Measurements from ENCODE around the gene AP1S3.

GRCh38 chr2:223753940-223754339, 83.4 kb downstream of the AP1S3 start:
- TF ChIP-seq CTCF (IDR thresholded peaks at IDR 0.05) (no peak), POLR2A (IDR thresholded peaks at IDR 0.05) (no peak)

All from heart left ventricle (tissue), 13 donors.